OCI-LY7 (cell line): Measurements from ENCODE around the gene NPC2. TPM values are rescaled to one million over a fixed set of nuclear protein-coding genes. Genes with fewer than 3 reads are reported as not detected.

Experiments used
- BruUV-seq: library from RNA; stranded (reverse); fragments of 400-500 nt; replicated peaks from 2 replicates; lab custom pipeline; 2021; lab: Mats Ljungman, UMichigan
- CTCF ChIA-PET: fragments of 300-600 bp; sonication (Branson Sonifier 250); formaldehyde crosslinking; loops from one replicate; lab custom pipeline; 2022; ENCODE audit warnings: antibody characterized with exemption; ENCODE audit not compliant: unreplicated experiment; lab: Charles Lee
- POLR2A ChIA-PET: fragments of 300-600 bp; sonication (Branson Sonifier 250); formaldehyde crosslinking; loops from one replicate; lab custom pipeline; 2022; ENCODE audit warnings: antibody characterized with exemption; lab: Charles Lee
- DNase-seq: peaks from one replicate; pipeline ENCODE4 v3.0.0-alpha.2; 2015; ENCODE audit warnings: low spot score
- H2AFZ ChIP-seq: fragments of 200-600 bp; sonication (generic), shearing (Covaris generic); 2 replicates; pipeline ENCODE4 v1.6.1; 2014; ENCODE audit warnings: mild to moderate bottlenecking, antibody characterized with exemption, low read length, moderate library complexity
- H3K27ac ChIP-seq: fragments of 200-600 bp; sonication (generic); 2 replicates; pipeline ENCODE4 v1.5.1; 2014; ENCODE audit warnings: mixed run types, low read depth, mild to moderate bottlenecking, moderate library complexity, low read length, inconsistent platforms; ENCODE audit not compliant: poor library complexity, severe bottlenecking
- H3K36me3 ChIP-seq: fragments of 200-600 bp; sonication (generic); 2 replicates; pipeline ENCODE4 v1.6.1; 2014; ENCODE audit warnings: mild to moderate bottlenecking, antibody characterized with exemption, low read length, moderate library complexity, mixed read lengths; ENCODE audit not compliant: insufficient read depth
- H3K4me1 ChIP-seq: fragments of 200-600 bp; sonication (generic); 2 replicates; pipeline ENCODE4 v1.5.1; 2014; ENCODE audit warnings: mild to moderate bottlenecking, low read length; ENCODE audit not compliant: insufficient read depth, poor library complexity, severe bottlenecking
- H3K4me2 ChIP-seq: fragments of 200-600 bp; sonication (generic); 2 replicates; pipeline ENCODE4 v1.6.1; 2014; ENCODE audit warnings: mild to moderate bottlenecking, low read length
- H3K4me3 ChIP-seq: fragments of 200-600 bp; sonication (generic); 2 replicates; pipeline ENCODE4 v1.5.1; 2014; ENCODE audit warnings: mild to moderate bottlenecking, low read depth, low read length; ENCODE audit not compliant: poor library complexity, severe bottlenecking
- H3K79me2 ChIP-seq: fragments of 200-600 bp; sonication (generic); 2 replicates; pipeline ENCODE4 v1.6.1; 2016; ENCODE audit warnings: low read depth, mild to moderate bottlenecking, low read length, moderate library complexity, mixed read lengths; ENCODE audit not compliant: insufficient read depth
- H3K9me2 ChIP-seq: fragments of 200-600 bp; sonication (generic); 2 replicates; pipeline ENCODE4 v1.6.1; 2016; ENCODE audit warnings: mild to moderate bottlenecking, low read length, mixed read lengths; ENCODE audit not compliant: insufficient read depth
- H3K9me3 ChIP-seq: fragments of 200-600 bp; sonication (generic); 2 replicates; pipeline ENCODE4 v1.6.1; 2014; ENCODE audit warnings: mild to moderate bottlenecking, mixed run types, low read length, mixed read lengths
- H4K20me1 ChIP-seq: fragments of 200-600 bp; sonication (generic); 2 replicates; pipeline ENCODE4 v1.6.1; 2014; ENCODE audit warnings: mild to moderate bottlenecking, antibody characterized with exemption, low read length, moderate library complexity, mixed read lengths; ENCODE audit not compliant: insufficient read depth
- EZH2phosphoT487 ChIP-seq: fragments of 200-600 bp; sonication (generic); IDR thresholded peaks from 2 replicates; pipeline ENCODE4 v1.6.1; 2018; ENCODE audit warnings: low read depth, borderline replicate concordance, mild to moderate bottlenecking, mixed run types, antibody characterized with exemption, low read length, moderate library complexity, mixed read lengths
- intact Hi-C: fragments of 100-400 bp; cut with micrococcal nuclease; formaldehyde crosslinking; loops from one replicate; pipeline ENCODE4 v1.10.0; 2022; ENCODE audit not compliant: unreplicated experiment
- total RNA-seq, 2 experiments: library from RNA; depleted of rRNA in 1 of 2; stranded (reverse); fragments of >200 nt in 1 of 2; shearing (Covaris generic) in 1 of 2; gene quantifications; 2 replicates each; pipeline ENCODE4 v1.2.3, GENCODE V29; 2014 to 2022
- TF ChIP-seq, protein P1 (sequence below): fragments of 200-600 bp; sonication (generic); conservative IDR thresholded peaks from 2 replicates; pipeline ENCODE4 v1.5.1; 2014; ENCODE audit warnings: mild to moderate bottlenecking, antibody characterized with exemption, low read length, moderate library complexity, mixed read lengths

The NPC2 gene
- total RNA-seq, 2 experiments from 2014 or later: 37.8 to 80.8 TPM

- CTCF ChIA-PET: interaction anchor here (1.1 kb wide), 1 partner anchor 14 kb away, joined by 3 read pairs; no protein-coding TSS in a partner anchor
- H3K79me2 ChIP-seq: no peaks in the 10 kb centered on the region
- intact Hi-C loops: no loop called here
These were observed 4.2 kb downstream of the NPC2 start for GRCh38 chr14:74488786-74489397.

DNA sequence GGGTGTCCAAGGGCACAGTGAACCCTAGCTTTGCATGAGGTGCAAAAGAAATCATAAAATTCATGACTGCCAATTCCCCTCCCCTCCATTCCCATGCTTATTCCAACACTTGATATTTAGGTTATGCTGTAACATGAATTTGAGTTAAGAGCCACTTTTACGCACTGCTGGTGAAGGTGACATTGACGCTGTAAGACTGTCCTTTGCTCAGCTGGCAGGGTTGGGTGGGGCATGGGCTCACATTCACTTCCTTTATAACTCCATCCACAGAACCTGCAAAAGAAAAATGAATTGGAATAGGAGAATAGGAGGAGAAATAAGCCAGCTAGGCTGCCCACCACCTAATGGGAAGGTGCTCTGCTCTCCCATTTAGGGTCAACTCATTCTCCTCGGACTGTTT, 6.9 kb downstream of the NPC2 start:
- CTCF ChIA-PET: no interaction called here
- intact Hi-C loops: no loop called here
- Histone ChIP-seq H3K79me2 (no peaks in the 10 kb centered on the region), H3K4me1 (peaks cover 14% of the 10 kb centered on the region), H3K4me3 (no peak overlapping the region), H3K36me3 (no peaks in the 10 kb centered on the region), H3K9me2 (no peaks in the 10 kb centered on the region), H2AFZ (no peak overlapping the region), H3K27ac (no peak overlapping the region), H3K4me2 (no peak overlapping the region), H4K20me1 (no peaks in the 10 kb centered on the region), H3K9me3 (no peaks in the 10 kb centered on the region)
- no TSS peak for BruUV-seq
- DNase-seq: no peak
- TF ChIP-seq, protein P1, sequence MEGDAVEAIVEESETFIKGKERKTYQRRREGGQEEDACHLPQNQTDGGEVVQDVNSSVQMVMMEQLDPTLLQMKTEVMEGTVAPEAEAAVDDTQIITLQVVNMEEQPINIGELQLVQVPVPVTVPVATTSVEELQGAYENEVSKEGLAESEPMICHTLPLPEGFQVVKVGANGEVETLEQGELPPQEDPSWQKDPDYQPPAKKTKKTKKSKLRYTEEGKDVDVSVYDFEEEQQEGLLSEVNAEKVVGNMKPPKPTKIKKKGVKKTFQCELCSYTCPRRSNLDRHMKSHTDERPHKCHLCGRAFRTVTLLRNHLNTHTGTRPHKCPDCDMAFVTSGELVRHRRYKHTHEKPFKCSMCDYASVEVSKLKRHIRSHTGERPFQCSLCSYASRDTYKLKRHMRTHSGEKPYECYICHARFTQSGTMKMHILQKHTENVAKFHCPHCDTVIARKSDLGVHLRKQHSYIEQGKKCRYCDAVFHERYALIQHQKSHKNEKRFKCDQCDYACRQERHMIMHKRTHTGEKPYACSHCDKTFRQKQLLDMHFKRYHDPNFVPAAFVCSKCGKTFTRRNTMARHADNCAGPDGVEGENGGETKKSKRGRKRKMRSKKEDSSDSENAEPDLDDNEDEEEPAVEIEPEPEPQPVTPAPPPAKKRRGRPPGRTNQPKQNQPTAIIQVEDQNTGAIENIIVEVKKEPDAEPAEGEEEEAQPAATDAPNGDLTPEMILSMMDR: no peak
- no peak for TF ChIP-seq EZH2phosphoT487
- POLR2A ChIA-PET: interaction anchor here (0.7 to 0.9 kb wide), 2 partner anchors 8 to 139 kb away, joined by 3 read pairs; partner anchors contain the start of gene ISCA2

More at GRCh38 chr14:74488786-74489397, 4.2 kb downstream of the NPC2 start:
- peaks cover 25% of the 10 kb centered on the region for H3K4me1 ChIP-seq
- no peaks in the 10 kb centered on the region for H4K20me1 ChIP-seq
- no peak overlapping the region for H3K4me2 ChIP-seq
- no peak overlapping the region for H2AFZ ChIP-seq
- BruUV-seq: no TSS peak
- H3K4me3 ChIP-seq: no peak overlapping the region
- no peaks in the 10 kb centered on the region for H3K9me3 ChIP-seq
- H3K9me2 ChIP-seq: no peaks in the 10 kb centered on the region
- H3K27ac ChIP-seq: no peak overlapping the region
- DNase-seq: peak; percentile 47
- no peaks in the 10 kb centered on the region for H3K36me3 ChIP-seq
- POLR2A ChIA-PET: interaction anchor here (0.7 to 1.5 kb wide), 3 partner anchors 11 to 152 kb away, joined by 3 to 4 read pairs (median 4); no protein-coding TSS in a partner anchor
- TF ChIP-seq EZH2phosphoT487: no peak
- TF ChIP-seq, protein P1: no peak

GRCh38 chr14:74483321-74483720, 9.8 kb downstream of the NPC2 start:
- no peak overlapping the region for H2AFZ ChIP-seq
- ChIA-PET CTCF (no interaction called here), POLR2A (no interaction called here)
- H3K9me3 ChIP-seq: no peaks in the 10 kb centered on the region
- intact Hi-C loops: no loop called here
- DNase-seq: no peak
- no peak for TF ChIP-seq EZH2phosphoT487
- TF ChIP-seq, protein P1: no peak
- BruUV-seq: no TSS peak
- no peaks in the 10 kb centered on the region for H4K20me1 ChIP-seq
- H3K4me3 ChIP-seq: no peak overlapping the region
- no peak overlapping the region for H3K4me2 ChIP-seq
- H3K9me2 ChIP-seq: no peaks in the 10 kb centered on the region
- H3K27ac ChIP-seq: no peak overlapping the region
- H3K36me3 ChIP-seq: no peaks in the 10 kb centered on the region
- no peaks in the 10 kb centered on the region for H3K4me1 ChIP-seq
- H3K79me2 ChIP-seq: no peaks in the 10 kb centered on the region
